Stimulated activated CD4-positive, alpha-beta T cell treated with anti-CD3 and anti-CD28 coated beads, Interleukin-1b, Interleukin-23, amount 100 ng/mL, for 48 hours (primary cell): ENCODE data around the gene COLGALT1.
"Not testable (repeated sequence)": the region's sequence is repeated elsewhere in the genome, so short reads cannot be mapped to it uniquely, and the experiment has no call there.

Source experiments
- DNase-seq: peaks from one replicate; pipeline ENCODE4 v3.0.0-alpha.2; 2020

The COLGALT1 gene

GRCh38 chr19:17555480-17555928 is at the start of gene COLGALT1:
COLGALT1 (plus strand) TSS chr19:17555649; CDS start chr19:17555714, 65 bp downstream.
- peak; percentile 99 for DNase-seq

DNA sequence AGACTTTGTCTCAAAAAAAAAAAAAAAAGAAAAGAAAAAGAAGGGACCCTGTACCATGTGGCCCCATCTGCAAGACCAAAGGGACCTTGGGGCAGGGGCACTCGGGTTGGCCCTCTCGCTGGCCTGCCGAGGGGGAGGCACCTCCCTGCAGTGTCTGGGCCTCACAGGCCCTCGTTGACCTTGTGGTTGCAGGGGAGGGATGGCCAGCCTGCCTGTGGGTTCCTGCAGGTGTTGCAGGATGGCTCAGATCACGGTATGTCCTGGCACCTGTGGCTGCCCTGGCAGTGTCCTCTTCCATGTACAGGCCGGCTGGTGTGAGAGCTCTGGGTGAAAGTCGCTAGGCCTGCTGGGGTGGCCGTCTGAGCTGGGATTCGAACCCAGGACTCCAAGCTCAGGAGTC is 48.7 kb upstream of the COLGALT1 start:
- no peak for DNase-seq

DNA sequence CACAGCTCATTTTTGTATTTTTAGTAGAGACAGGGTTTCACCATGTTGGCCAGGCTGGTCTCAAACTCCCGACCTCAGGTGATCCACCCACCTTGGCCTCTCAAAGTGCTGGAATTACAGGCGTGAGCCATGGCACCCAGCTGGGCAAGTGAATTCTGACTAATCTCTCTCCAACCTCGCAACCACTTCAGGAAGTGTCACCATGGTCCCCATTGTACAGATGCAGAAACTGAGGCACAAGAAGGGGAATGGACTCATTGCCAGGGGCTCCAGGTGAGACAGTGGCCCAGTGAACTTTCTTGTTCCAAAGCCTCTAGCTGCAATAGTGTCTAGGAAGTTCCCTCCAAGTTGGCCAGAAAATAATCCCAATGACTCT is 46.9 kb upstream of the COLGALT1 start:
- DNase-seq, result not testable (repeated sequence)

DNA sequence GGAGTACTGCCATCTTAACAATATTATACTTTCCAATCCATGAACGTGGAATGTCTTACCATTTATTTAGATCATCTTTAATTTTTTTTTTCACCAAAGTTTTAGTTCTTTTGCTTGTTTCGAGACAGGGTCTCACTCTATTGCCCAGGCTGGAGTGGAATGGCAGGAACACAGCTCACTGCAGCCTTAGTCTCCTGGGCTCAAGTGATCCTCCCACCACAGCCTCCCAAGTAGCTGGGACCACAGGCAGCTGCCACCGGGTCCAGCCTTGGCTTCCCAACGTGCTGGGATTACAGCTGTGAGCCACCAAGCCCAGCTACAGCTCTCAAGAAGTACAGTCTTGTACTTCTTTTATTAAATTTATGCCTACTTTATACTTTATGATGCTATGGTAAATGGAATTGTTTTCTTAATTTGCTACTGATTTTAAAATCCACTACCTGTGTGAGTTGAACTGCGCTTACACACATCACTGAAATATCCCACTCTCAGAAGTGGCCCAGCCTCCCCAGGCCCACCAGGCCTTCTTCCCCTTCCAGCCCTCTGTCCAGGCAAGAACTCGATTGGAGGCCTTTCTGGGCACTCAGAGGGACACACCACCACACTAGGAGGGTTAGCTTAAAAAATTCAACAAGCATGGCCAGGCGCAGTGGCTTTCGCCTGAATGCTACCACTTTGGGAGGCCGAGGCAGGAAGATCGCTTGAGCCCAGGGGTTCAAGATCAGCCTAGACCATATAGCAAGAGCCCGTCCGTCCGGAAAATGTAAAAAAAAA is 45.0 kb upstream of the COLGALT1 start:
- no peak for DNase-seq

- peak; percentile 90 for DNase-seq
These were observed 43.5 kb upstream of the COLGALT1 start for GRCh38 chr19:17511724-17512573.

DNA sequence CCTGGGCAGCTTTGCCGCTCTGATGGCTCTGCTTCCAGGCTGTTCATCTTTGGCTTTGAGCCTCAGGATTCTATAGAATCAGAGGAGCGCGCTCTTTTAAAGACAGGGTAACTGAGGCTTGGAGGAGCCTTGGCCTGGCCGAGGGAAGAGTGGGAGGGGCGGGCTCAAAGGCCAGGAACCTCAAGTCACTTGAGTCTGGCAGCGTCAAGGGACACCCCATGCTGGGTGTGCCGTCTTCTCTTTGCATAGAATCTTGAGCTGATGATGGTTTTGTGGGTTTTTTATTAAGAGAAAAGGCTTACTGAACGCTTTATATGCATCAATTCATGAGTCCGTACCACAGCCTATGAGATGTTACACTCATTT is 42.9 kb upstream of the COLGALT1 start:
- DNase-seq, result no peak

- no peak for DNase-seq
These were observed 39.9 kb upstream of the COLGALT1 start for GRCh38 chr19:17515408-17516149.

GRCh38 chr19:17517898-17518297 is 37.6 kb upstream of the COLGALT1 start:
- no peak for DNase-seq

- not testable (repeated sequence) for DNase-seq
These were observed 36.8 kb upstream of the COLGALT1 start for GRCh38 chr19:17518654-17519053.

GRCh38 chr19:17519967-17520366 is 35.5 kb upstream of the COLGALT1 start:
- no peak for DNase-seq

- no peak for DNase-seq
These were observed 34.6 kb upstream of the COLGALT1 start for GRCh38 chr19:17520865-17521264.

GRCh38 chr19:17522988-17523872 is 32.2 kb upstream of the COLGALT1 start:
- peak; percentile 59 for DNase-seq

DNA sequence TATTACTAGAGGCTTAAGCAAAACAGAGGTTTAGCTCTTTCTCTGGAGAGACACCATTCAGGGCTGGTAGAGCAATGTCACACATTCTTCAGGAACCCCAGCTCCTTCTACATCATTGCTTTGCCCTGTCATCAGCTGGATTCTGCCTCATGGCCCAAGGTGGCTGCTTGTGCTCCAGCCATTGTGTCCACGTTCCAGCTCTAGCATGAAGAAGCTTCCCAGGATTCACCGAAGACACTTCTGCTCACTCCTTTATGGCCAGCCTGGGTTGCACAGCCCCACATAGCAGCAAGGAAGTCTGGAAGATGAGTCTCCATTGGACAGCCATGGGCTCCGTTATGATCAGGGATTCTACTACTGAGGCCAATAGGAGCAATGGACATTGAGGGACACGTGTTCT is 30.8 kb upstream of the COLGALT1 start:
- DNase-seq, result no peak

- DNase-seq, result no peak
These were observed 30.3 kb upstream of the COLGALT1 start for GRCh38 chr19:17525141-17525540.

DNA sequence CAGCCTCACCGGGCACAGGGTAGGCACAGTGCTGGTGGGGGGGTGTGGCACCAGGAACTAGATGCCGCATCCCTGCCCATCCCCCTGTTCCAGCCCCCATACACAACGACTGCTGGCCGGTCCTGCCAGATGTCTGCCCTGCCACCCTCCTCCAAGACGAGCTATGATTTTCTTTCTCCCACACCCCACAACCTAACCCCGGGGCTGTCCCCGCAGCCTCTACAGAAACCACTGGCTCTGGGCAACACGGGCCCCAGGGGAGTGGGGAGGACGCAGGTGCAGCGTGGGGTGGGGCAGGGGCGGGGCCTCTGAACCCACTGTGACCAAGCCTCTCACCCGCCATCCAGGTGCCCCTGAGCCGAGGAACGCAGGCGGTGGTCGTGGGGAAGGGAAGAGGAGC is 28.5 kb upstream of the COLGALT1 start:
- DNase-seq, result peak; percentile 14

GRCh38 chr19:17527326-17527725 is 28.1 kb upstream of the COLGALT1 start:
- DNase-seq, result no peak

DNA sequence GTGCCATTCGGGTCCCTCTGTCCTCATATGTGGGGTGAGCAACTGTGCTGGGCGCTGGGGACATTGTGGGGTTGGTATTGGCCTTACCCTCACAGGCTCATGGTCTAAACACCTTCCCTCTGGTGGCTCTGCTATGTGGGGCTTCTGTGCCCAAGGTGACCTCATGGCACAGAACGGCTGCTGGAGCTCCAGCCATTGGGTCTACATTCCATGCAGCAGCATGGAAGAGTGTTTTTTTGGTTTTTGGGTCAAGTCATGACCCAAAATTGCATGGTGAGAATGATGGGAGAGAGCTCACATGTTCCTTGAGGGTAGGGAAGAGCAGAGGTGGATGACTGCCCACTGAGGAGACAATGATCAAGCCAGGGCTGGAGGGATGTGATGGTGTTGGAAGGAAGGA is 26.8 kb upstream of the COLGALT1 start:
- no peak for DNase-seq

GRCh38 chr19:17529239-17530158 is 25.9 kb upstream of the COLGALT1 start:
- DNase-seq, result no peak

GRCh38 chr19:17530586-17530985 is 24.9 kb upstream of the COLGALT1 start:
- DNase-seq, result no peak

DNA sequence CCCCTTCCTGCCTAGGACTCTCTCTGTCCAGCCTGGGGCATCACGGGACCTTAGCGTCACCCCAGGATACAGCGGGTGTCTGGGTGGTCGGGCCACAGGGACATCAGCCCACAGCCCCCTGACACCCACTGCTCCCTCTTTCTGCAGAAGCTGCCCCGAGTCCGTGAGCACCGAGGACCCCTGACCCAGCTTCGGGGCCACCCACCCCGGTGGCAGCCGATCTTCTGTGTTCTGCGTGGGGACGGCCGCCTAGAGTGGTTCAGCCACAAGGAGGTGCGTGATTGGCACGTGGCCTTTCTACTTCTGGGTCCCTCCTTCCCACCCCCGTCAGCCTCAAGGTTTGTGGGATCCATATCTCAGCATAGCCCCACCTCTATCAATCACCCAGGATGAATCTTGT is 23.3 kb upstream of the COLGALT1 start:
- no peak for DNase-seq

- no peak for DNase-seq
These were observed 22.9 kb upstream of the COLGALT1 start for GRCh38 chr19:17532557-17532956.
